Measurements from ENCODE around the gene MORC3.
"Not testable (repeated sequence)": the region's sequence is repeated elsewhere in the genome, so short reads cannot be mapped to it uniquely, and the experiment has no call there.

MORC3 gene

DNA sequence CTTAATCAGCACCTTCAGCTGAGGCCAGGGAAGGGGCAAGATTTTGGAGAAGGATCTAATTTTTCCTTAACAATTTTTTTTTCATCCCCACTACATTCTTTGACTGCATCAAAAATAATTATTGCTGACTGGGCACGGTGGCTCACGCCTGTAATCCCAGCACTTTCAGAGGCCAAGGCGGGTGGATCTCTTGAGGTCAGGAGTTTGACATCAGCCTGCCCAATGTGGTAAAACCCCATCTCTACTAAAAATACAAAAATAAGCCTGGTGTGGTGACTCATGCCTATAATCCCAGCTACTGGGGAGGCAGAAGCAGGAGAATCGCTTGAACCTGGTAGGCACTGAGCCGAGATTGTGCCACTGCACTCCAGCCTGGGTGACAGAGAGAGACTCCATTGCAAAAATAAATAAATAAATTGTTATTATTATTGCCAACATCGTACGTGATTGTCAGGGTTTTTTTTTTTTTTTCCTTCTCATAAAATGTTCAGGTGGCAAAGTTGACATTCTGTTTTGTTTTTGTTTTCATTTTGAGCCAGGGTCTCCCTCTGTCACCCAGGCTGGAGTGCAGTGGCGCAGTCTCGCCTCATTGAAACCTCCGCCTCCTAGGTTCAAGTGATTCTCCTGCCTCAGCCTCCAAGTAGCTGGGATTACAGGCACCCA is 37.3 kb upstream of the MORC3 start:
- Histone ChIP-seq H3K23ac (ENCODE audit: low read length in 2 of 2) (no peak overlapping the region), H3K4me1 (ENCODE audit: control insufficient read depth, insufficient read depth, low read depth, low read length) (peaks cover 1% of the 10 kb centered on the region), H3K18ac (ENCODE audit: low read depth in 1 of 2, low read length in 2 of 2) (no peak overlapping the region), H3K79me1 (replicated peaks; ENCODE audit: low read length, poor library complexity, severe bottlenecking) (no peaks in the 10 kb centered on the region), H3K4me2 (ENCODE audit: low read length, poor library complexity, severe bottlenecking) (no peak overlapping the region), H2BK15ac (ENCODE audit: low read depth, poor library complexity, severe bottlenecking) (no peak overlapping the region), H3K27me3 (ENCODE audit: control insufficient read depth in 1 of 2, insufficient read depth in 1 of 2, low read length in 2 of 2) (no peaks in the 10 kb centered on the region), H2BK5ac (ENCODE audit: low read depth, low read length, poor library complexity, severe bottlenecking) (no peak overlapping the region), H3K9me3 (ENCODE audit: control insufficient read depth, low read length) (no peaks in the 10 kb centered on the region), H3K14ac (ENCODE audit: low read length in 2 of 2) (no peak overlapping the region), H3K36me3 (ENCODE audit: control insufficient read depth in 1 of 2, insufficient read depth in 2 of 2, low read depth in 1 of 2, low read length in 2 of 2) (peaks cover 26 to 52% of the 10 kb centered on the region in 2 experiments), H4K8ac (ENCODE audit: low read length) (no peak overlapping the region), H3K4me3 (ENCODE audit: insufficient read depth in 1 of 2, low read depth in 1 of 2, low read length in 2 of 2) (no peak overlapping the region), H3K4ac (ENCODE audit: low read depth in 1 of 2, low read length in 2 of 2) (no peak overlapping the region), H2BK120ac (ENCODE audit: low read depth, low read length) (no peak overlapping the region), H4K91ac (ENCODE audit: low read length) (no peak overlapping the region), H3K27ac (ENCODE audit: low read length, poor library complexity, severe bottlenecking) (no peak overlapping the region), H2BK12ac (ENCODE audit: low read length in 2 of 2) (no peak overlapping the region), H2AFZ (ENCODE audit: low read depth, low read length) (no peak overlapping the region), H3K9ac (ENCODE audit: low read length) (no peak overlapping the region), H2AK5ac (ENCODE audit: low read length, severe bottlenecking) (no peak overlapping the region)
- no peak for DNase-seq
- WGBS = 90% methylated on average over 10 of the region's 10 CpGs

DNA sequence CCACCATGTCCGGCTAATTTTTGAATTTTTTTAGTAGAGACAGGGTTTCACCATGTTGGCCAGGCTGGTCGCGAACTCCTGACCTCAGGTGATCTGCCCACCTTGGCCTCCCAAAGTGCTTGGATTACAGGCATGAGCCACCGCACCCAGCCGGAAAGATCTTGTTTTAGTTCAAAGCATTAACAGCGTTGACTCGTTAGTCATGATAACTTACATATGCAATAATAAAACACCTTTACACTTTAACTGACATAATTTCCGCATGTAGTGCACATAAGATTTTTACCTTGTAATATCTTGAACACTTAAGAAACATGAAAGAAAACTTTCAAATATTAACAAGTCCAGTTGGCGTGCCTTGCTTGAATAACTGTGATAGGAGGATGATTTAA is 36.8 kb upstream of the MORC3 start:
- 89% methylated on average over 8 of the region's 9 CpGs for WGBS
- H2BK5ac ChIP-seq (ENCODE audit: low read depth, low read length, poor library complexity, severe bottlenecking); H2AK5ac ChIP-seq (ENCODE audit: low read length, severe bottlenecking): not testable (repeated sequence)

DNA sequence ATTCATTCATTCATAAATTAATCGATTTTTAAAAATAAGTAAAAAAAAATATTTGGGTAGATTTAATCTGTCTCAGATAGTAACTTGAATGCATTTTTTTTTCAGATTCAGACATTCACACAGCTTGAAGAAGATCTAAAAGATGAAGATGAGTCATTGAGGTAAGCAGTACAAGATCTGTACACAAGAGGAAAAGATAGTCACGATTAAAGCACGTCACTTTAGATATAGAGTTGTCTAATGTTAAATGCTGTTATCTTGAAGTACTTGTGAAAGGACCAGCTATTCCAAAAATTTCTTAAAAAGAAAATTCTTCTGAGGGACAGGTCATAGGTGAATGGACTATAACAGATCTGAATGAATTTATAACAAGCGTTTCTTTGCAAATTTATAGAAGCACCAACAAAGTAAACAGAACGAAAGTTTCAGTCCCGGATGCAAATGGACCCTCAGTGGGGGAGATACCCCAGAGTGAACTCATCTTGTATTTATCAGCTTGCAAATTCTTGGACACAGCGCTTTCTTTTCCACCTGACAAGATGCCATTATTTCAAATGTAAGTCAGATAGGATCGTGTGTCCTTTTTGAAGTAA is 31.2 kb upstream of the MORC3 start:
- peak overlapping the region; percentile 32 for H3K9ac ChIP-seq (ENCODE audit: low read length)
- no peaks in the 10 kb centered on the region for H3K4me1 ChIP-seq (ENCODE audit: control insufficient read depth, insufficient read depth, low read depth, low read length)
- H3K4ac ChIP-seq (ENCODE audit: low read depth in 1 of 2, low read length in 2 of 2) = no peak overlapping the region
- no peak overlapping the region for H2AK5ac ChIP-seq (ENCODE audit: low read length, severe bottlenecking)
- H2BK5ac ChIP-seq (ENCODE audit: low read depth, low read length, poor library complexity, severe bottlenecking) = no peak overlapping the region
- no peaks in the 10 kb centered on the region for H3K79me1 ChIP-seq (replicated peaks; ENCODE audit: low read length, poor library complexity, severe bottlenecking)
- H3K27ac ChIP-seq (ENCODE audit: low read length, poor library complexity, severe bottlenecking) = no peak overlapping the region
- no peak overlapping the region for H4K8ac ChIP-seq (ENCODE audit: low read length)
- no peak overlapping the region for H3K14ac ChIP-seq (ENCODE audit: low read length in 2 of 2)
- H3K4me3 ChIP-seq (ENCODE audit: insufficient read depth in 1 of 2, low read depth in 1 of 2, low read length in 2 of 2) = no peak overlapping the region
- H2BK15ac ChIP-seq (ENCODE audit: low read depth, poor library complexity, severe bottlenecking) = no peak overlapping the region
- no peak overlapping the region for H2BK12ac ChIP-seq (ENCODE audit: low read length in 2 of 2)
- H3K4me2 ChIP-seq (ENCODE audit: low read length, poor library complexity, severe bottlenecking) = no peak overlapping the region
- H3K9me3 ChIP-seq (ENCODE audit: control insufficient read depth, low read length) = no peaks in the 10 kb centered on the region
- H2AFZ ChIP-seq (ENCODE audit: low read depth, low read length) = no peak overlapping the region
- H3K18ac ChIP-seq (ENCODE audit: low read depth in 1 of 2, low read length in 2 of 2) = no peak overlapping the region
- no peaks in the 10 kb centered on the region for H3K27me3 ChIP-seq (ENCODE audit: control insufficient read depth in 1 of 2, insufficient read depth in 1 of 2, low read length in 2 of 2)
- H3K23ac ChIP-seq (ENCODE audit: low read length in 2 of 2) = no peak overlapping the region
- WGBS = 90% methylated on average over 7 of the region's 8 CpGs
- no peak overlapping the region for H4K91ac ChIP-seq (ENCODE audit: low read length)
- peak; percentile 21 for DNase-seq
- peaks cover 23 to 54% of the 10 kb centered on the region in 2 experiments for H3K36me3 ChIP-seq (ENCODE audit: control insufficient read depth in 1 of 2, insufficient read depth in 2 of 2, low read depth in 1 of 2, low read length in 2 of 2)
- H2BK120ac ChIP-seq (ENCODE audit: low read depth, low read length) = no peak overlapping the region

More for the DNA sequence above, 36.8 kb upstream of the MORC3 start:
- H3K36me3 ChIP-seq (ENCODE audit: control insufficient read depth in 1 of 2, insufficient read depth in 2 of 2, low read depth in 1 of 2, low read length in 2 of 2) = peaks cover 22 to 52% of the 10 kb centered on the region in 2 experiments
- not testable (repeated sequence) for H3K27ac ChIP-seq (ENCODE audit: low read length, poor library complexity, severe bottlenecking); H3K23ac ChIP-seq (ENCODE audit: low read length in 2 of 2); H2BK12ac ChIP-seq (ENCODE audit: low read length in 2 of 2); H3K18ac ChIP-seq (ENCODE audit: low read depth in 1 of 2, low read length in 2 of 2); H3K4me2 ChIP-seq (ENCODE audit: low read length, poor library complexity, severe bottlenecking); H3K4ac ChIP-seq (ENCODE audit: low read depth in 1 of 2, low read length in 2 of 2); H2BK120ac ChIP-seq (ENCODE audit: low read depth, low read length); H3K4me3 ChIP-seq (ENCODE audit: insufficient read depth in 1 of 2, low read depth in 1 of 2, low read length in 2 of 2); H3K79me1 ChIP-seq (replicated peaks; ENCODE audit: low read length, poor library complexity, severe bottlenecking); H2BK15ac ChIP-seq (ENCODE audit: low read depth, poor library complexity, severe bottlenecking); H4K91ac ChIP-seq (ENCODE audit: low read length); H2AFZ ChIP-seq (ENCODE audit: low read depth, low read length); H3K14ac ChIP-seq (ENCODE audit: low read length in 2 of 2); H4K8ac ChIP-seq (ENCODE audit: low read length); H3K9me3 ChIP-seq (ENCODE audit: control insufficient read depth, low read length); H3K4me1 ChIP-seq (ENCODE audit: control insufficient read depth, insufficient read depth, low read depth, low read length); DNase-seq; H3K27me3 ChIP-seq (ENCODE audit: control insufficient read depth in 1 of 2, insufficient read depth in 1 of 2, low read length in 2 of 2); H3K9ac ChIP-seq (ENCODE audit: low read length)

DNA sequence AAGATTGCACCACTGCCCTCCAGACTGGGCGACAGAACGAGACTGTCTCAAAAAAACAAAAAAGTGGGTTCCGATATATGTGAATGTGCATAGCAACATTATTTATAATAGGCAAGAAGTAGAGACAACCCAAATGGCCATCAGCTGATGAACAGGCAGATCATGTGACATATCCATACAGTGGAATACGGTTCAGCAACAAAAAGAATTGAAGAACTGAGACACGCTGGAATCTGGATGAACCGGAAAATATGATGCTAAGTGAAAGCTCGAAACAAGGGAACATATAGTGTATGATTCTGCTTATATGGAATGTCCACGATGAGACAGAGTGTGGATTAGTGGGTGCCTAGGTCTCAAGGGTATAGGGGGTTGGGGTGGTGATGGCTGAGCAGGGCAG is 28.5 kb upstream of the MORC3 start:
- Histone ChIP-seq H2BK5ac (ENCODE audit: low read depth, low read length, poor library complexity, severe bottlenecking) (no peak overlapping the region), H3K4me2 (ENCODE audit: low read length, poor library complexity, severe bottlenecking) (no peak overlapping the region), H2AK5ac (ENCODE audit: low read length, severe bottlenecking) (no peak overlapping the region), H3K4me3 (ENCODE audit: insufficient read depth in 1 of 2, low read depth in 1 of 2, low read length in 2 of 2) (no peak overlapping the region), H2BK120ac (ENCODE audit: low read depth, low read length) (no peak overlapping the region), H3K4ac (ENCODE audit: low read depth in 1 of 2, low read length in 2 of 2) (no peak overlapping the region), H2BK15ac (ENCODE audit: low read depth, poor library complexity, severe bottlenecking) (no peak overlapping the region), H4K91ac (ENCODE audit: low read length) (no peak overlapping the region), H2BK12ac (ENCODE audit: low read length in 2 of 2) (no peak overlapping the region), H3K14ac (ENCODE audit: low read length in 2 of 2) (no peak overlapping the region), H3K79me1 (replicated peaks; ENCODE audit: low read length, poor library complexity, severe bottlenecking) (no peaks in the 10 kb centered on the region), H3K9ac (ENCODE audit: low read length) (no peak overlapping the region), H4K8ac (ENCODE audit: low read length) (no peak overlapping the region), H3K4me1 (ENCODE audit: control insufficient read depth, insufficient read depth, low read depth, low read length) (no peaks in the 10 kb centered on the region), H3K23ac (ENCODE audit: low read length in 2 of 2) (no peak overlapping the region), H3K36me3 (ENCODE audit: control insufficient read depth in 1 of 2, insufficient read depth in 2 of 2, low read depth in 1 of 2, low read length in 2 of 2) (peaks cover 26 to 58% of the 10 kb centered on the region in 2 experiments), H3K27me3 (ENCODE audit: control insufficient read depth in 1 of 2, insufficient read depth in 1 of 2, low read length in 2 of 2) (no peaks in the 10 kb centered on the region), H3K18ac (ENCODE audit: low read depth in 1 of 2, low read length in 2 of 2) (no peak overlapping the region), H3K27ac (ENCODE audit: low read length, poor library complexity, severe bottlenecking) (no peak overlapping the region), H3K9me3 (ENCODE audit: control insufficient read depth, low read length) (no peaks in the 10 kb centered on the region), H2AFZ (ENCODE audit: low read depth, low read length) (no peak overlapping the region)
- DNase-seq = no peak
- 96% methylated on average over 8 of the region's 8 CpGs for WGBS

Measured in mesenchymal stem cell (in vitro differentiated cells and primary cell).